ENCODE measurements around the gene CLDN5.
A peak's percentile ranks its signal among the peaks of the same experiment; 100 is the strongest.

Gene CLDN5

GRCh38 chr22:19480789-19481188, 43.4 kb downstream of the CLDN5 start:
- H3K4me3 ChIP-seq (ENCODE audit: low read length): peak overlapping the region; percentile 95
- DNase-seq (ENCODE audit: low read depth): no peak
- no peak for TF ChIP-seq CTCF (conservative IDR thresholded peaks at IDR 0.05; ENCODE audit: low read depth, low read length)

- peak overlapping the region; percentile 95 for H3K4me3 ChIP-seq (ENCODE audit: low read length)
- DNase-seq (ENCODE audit: low read depth): no peak
- TF ChIP-seq CTCF (conservative IDR thresholded peaks at IDR 0.05; ENCODE audit: low read depth, low read length): no peak
These were observed 44.0 kb downstream of the CLDN5 start for GRCh38 chr22:19480173-19480568.

GRCh38 chr22:19479355-19480172, 44.6 kb downstream of the CLDN5 start, which contains the start of gene CDC45:
CDC45 (plus strand) TSS chr22:19479920; CDS start chr22:19479969, 49 bp downstream.
- DNase-seq (ENCODE audit: low read depth): peak; percentile 94

GRCh38 chr22:19478901-19479354, 45.3 kb downstream of the CLDN5 start, which contains the start of gene UFD1:
UFD1 (minus strand) TSS chr22:19479193; CDS start chr22:19479085, 108 bp downstream.
- DNase-seq (ENCODE audit: low read depth): peak; percentile 35
- TF ChIP-seq CTCF (conservative IDR thresholded peaks at IDR 0.05; ENCODE audit: low read depth, low read length): no peak
- H3K4me3 ChIP-seq (ENCODE audit: low read length): peak within 1 kb of the TSS; percentile 95

More at GRCh38 chr22:19479355-19480172, 44.6 kb downstream of the CLDN5 start, which contains the start of gene CDC45:
- no peak for TF ChIP-seq CTCF (conservative IDR thresholded peaks at IDR 0.05; ENCODE audit: low read depth, low read length)
- H3K4me3 ChIP-seq (ENCODE audit: low read length): peak within 1 kb of the TSS; percentile 95

- no peak for DNase-seq (ENCODE audit: low read depth)
- no peak for TF ChIP-seq CTCF (conservative IDR thresholded peaks at IDR 0.05; ENCODE audit: low read depth, low read length)
- peak overlapping the region; percentile 95 for H3K4me3 ChIP-seq (ENCODE audit: low read length)
These were observed 45.9 kb downstream of the CLDN5 start for GRCh38 chr22:19478045-19478900.

GRCh38 chr22:19477321-19478044, 46.7 kb downstream of the CLDN5 start:
- H3K4me3 ChIP-seq (ENCODE audit: low read length): peak overlapping the region; percentile 95
- no peak for DNase-seq (ENCODE audit: low read depth)
- TF ChIP-seq CTCF (conservative IDR thresholded peaks at IDR 0.05; ENCODE audit: low read depth, low read length): peak; percentile 22
